ENCODE measurements around the gene CFL2.

CFL2 gene

GRCh38 chr14:34682787-34683321, 31.5 kb downstream of the CFL2 start:
- Histone ChIP-seq H3K27me3 (ENCODE audit: insufficient read depth, insufficient read length) (no peaks in the 10 kb centered on the region), H3K9ac (ENCODE audit: insufficient read length, low read depth) (no peak overlapping the region), H3K36me3 (ENCODE audit: insufficient read depth, insufficient read length, low read length) (no peaks in the 10 kb centered on the region), H3K9me3 (ENCODE audit: insufficient read depth, low read length) (no peaks in the 10 kb centered on the region), H3K4me1 (ENCODE audit: insufficient read depth, insufficient read length) (peaks cover 3% of the 10 kb centered on the region), H3K4me3 (ENCODE audit: insufficient read length, low read depth) (no peak overlapping the region)
- no peak for DNase-seq (ENCODE audit: low read depth, low spot score)
- TF ChIP-seq ZNF274 (IDR thresholded peaks at IDR 0.05; ENCODE audit: low read depth, low read length) (no peak), SUZ12 (IDR thresholded peaks at IDR 0.05; ENCODE audit: extremely low read depth, insufficient read depth, insufficient read length) (no peak)

- Histone ChIP-seq H3K9me3 (ENCODE audit: insufficient read depth, low read length) (no peaks in the 10 kb centered on the region), H3K36me3 (ENCODE audit: insufficient read depth, insufficient read length, low read length) (no peaks in the 10 kb centered on the region), H3K9ac (ENCODE audit: insufficient read length, low read depth) (no peak overlapping the region), H3K4me3 (ENCODE audit: insufficient read length, low read depth) (no peak overlapping the region), H3K27me3 (ENCODE audit: insufficient read depth, insufficient read length) (no peaks in the 10 kb centered on the region), H3K4me1 (ENCODE audit: insufficient read depth, insufficient read length) (peaks cover 5% of the 10 kb centered on the region)
- no peak for DNase-seq (ENCODE audit: low read depth, low spot score)
- no peak for TF ChIP-seq ZNF274 (IDR thresholded peaks at IDR 0.05; ENCODE audit: low read depth, low read length)
Observed at GRCh38 chr14:34680806-34681479, 33.5 kb downstream of the CFL2 start.

DNA sequence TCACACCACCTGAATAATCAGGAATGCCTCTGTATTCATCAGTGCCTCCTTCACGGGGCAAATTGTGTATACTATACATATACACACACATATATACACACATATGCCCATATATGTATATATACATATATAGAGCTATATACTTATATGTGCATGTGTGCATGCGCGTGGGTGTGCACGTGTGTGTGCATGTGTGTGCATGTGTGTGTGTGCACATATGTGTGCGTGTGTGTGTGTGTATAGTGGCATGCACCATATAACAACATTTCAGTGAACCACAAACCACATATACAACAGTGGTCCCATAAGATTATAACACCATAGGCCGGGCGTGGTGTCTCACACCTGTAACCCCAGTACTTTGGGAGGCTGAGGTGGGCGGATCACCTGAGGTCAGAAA, 35.7 kb downstream of the CFL2 start:
- no peak overlapping the region for H3K9ac ChIP-seq (ENCODE audit: insufficient read length, low read depth)
- TF ChIP-seq SUZ12 (IDR thresholded peaks at IDR 0.05; ENCODE audit: extremely low read depth, insufficient read depth, insufficient read length): no peak
- TF ChIP-seq YY1 (IDR thresholded peaks at IDR 0.05; ENCODE audit: insufficient read depth, insufficient read length): no peak
- no peak for TF ChIP-seq ZNF274 (IDR thresholded peaks at IDR 0.05; ENCODE audit: low read depth, low read length)
- no peak overlapping the region for H3K4me3 ChIP-seq (ENCODE audit: insufficient read length, low read depth)
- peaks cover 2% of the 10 kb centered on the region for H3K4me1 ChIP-seq (ENCODE audit: insufficient read depth, insufficient read length)
- H3K36me3 ChIP-seq (ENCODE audit: insufficient read depth, insufficient read length, low read length): no peaks in the 10 kb centered on the region
- no peaks in the 10 kb centered on the region for H3K9me3 ChIP-seq (ENCODE audit: insufficient read depth, low read length)
- DNase-seq (ENCODE audit: low read depth, low spot score): no peak
- no peaks in the 10 kb centered on the region for H3K27me3 ChIP-seq (ENCODE audit: insufficient read depth, insufficient read length)

GRCh38 chr14:34678306-34678705, 36.1 kb downstream of the CFL2 start:
- Histone ChIP-seq H3K9me3 (ENCODE audit: insufficient read depth, low read length) (no peaks in the 10 kb centered on the region), H3K4me1 (ENCODE audit: insufficient read depth, insufficient read length) (peaks cover 2% of the 10 kb centered on the region), H3K36me3 (ENCODE audit: insufficient read depth, insufficient read length, low read length) (no peaks in the 10 kb centered on the region), H3K9ac (ENCODE audit: insufficient read length, low read depth) (no peak overlapping the region), H3K27me3 (ENCODE audit: insufficient read depth, insufficient read length) (no peaks in the 10 kb centered on the region), H3K4me3 (ENCODE audit: insufficient read length, low read depth) (no peak overlapping the region)
- no peak for DNase-seq (ENCODE audit: low read depth, low spot score)
- no peak for TF ChIP-seq SUZ12 (IDR thresholded peaks at IDR 0.05; ENCODE audit: extremely low read depth, insufficient read depth, insufficient read length)
- TF ChIP-seq ZNF274 (IDR thresholded peaks at IDR 0.05; ENCODE audit: low read depth, low read length): no peak
- no peak for TF ChIP-seq YY1 (IDR thresholded peaks at IDR 0.05; ENCODE audit: insufficient read depth, insufficient read length)

DNA sequence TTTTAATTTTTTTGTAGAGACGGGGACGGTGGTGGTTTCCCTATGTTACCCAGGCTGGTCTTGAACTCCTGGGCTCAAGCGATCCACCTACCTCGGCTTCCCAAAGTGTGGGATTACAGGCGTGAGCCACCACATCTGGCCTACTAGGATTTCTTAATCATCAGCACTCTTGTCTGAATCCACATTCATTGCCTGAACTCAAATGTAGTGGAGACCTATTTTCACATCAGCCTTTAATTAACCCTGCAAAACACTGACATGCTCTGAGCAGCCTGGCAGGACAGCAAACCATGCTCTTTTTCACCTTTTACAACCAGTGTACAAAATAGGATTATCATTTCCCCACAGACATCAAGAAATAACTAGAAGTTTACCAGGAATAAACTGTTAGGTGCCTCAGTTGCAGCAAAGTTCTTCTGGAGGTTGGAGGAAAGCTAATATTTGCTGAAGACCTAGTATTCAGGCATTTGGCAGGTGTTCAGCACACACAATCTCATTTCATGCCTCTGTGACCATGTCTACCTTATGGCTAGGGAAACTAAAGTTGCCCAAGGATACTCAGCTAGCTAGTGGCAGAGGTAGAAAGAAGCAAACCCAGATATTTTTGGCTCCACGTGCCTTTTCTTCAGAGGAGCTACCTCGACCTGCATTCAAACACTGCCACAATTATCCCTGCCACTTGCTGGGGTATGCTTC, 37.7 kb downstream of the CFL2 start:
- no peaks in the 10 kb centered on the region for H3K9me3 ChIP-seq (ENCODE audit: insufficient read depth, low read length)
- DNase-seq (ENCODE audit: low read depth, low spot score): no peak
- TF ChIP-seq YY1 (IDR thresholded peaks at IDR 0.05; ENCODE audit: insufficient read depth, insufficient read length) (no peak), SUZ12 (IDR thresholded peaks at IDR 0.05; ENCODE audit: extremely low read depth, insufficient read depth, insufficient read length) (no peak), ZNF274 (IDR thresholded peaks at IDR 0.05; ENCODE audit: low read depth, low read length) (no peak)
- H3K27me3 ChIP-seq (ENCODE audit: insufficient read depth, insufficient read length): no peaks in the 10 kb centered on the region
- H3K4me3 ChIP-seq (ENCODE audit: insufficient read length, low read depth): no peak overlapping the region
- H3K36me3 ChIP-seq (ENCODE audit: insufficient read depth, insufficient read length, low read length): no peaks in the 10 kb centered on the region
- H3K4me1 ChIP-seq (ENCODE audit: insufficient read depth, insufficient read length): peaks cover 2% of the 10 kb centered on the region
- peak overlapping the region; percentile 21 for H3K9ac ChIP-seq (ENCODE audit: insufficient read length, low read depth)

DNA sequence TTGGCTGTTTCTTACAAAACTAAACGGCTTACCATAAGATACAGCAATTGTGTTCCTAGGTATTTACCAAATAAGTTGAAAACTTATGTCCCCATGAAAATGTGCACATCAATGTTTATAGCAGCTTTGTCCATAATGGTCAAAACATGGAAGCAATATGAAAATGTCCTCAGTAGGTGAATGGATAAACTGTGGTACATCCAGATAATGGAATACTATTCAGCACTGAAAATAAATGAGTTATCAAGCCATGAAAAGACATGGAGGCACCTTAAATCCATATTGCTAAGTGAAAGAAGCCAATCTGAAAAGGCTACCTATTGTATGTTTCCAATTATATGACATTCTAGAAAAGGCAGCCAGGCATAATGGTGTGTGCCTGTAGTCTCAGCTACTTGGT, 40.7 kb downstream of the CFL2 start:
- no peaks in the 10 kb centered on the region for H3K9me3 ChIP-seq (ENCODE audit: insufficient read depth, low read length)
- H3K4me3 ChIP-seq (ENCODE audit: insufficient read length, low read depth): no peak overlapping the region
- no peaks in the 10 kb centered on the region for H3K36me3 ChIP-seq (ENCODE audit: insufficient read depth, insufficient read length, low read length)
- H3K27me3 ChIP-seq (ENCODE audit: insufficient read depth, insufficient read length): no peaks in the 10 kb centered on the region
- DNase-seq (ENCODE audit: low read depth, low spot score): no peak
- no peak overlapping the region for H3K9ac ChIP-seq (ENCODE audit: insufficient read length, low read depth)
- H3K4me1 ChIP-seq (ENCODE audit: insufficient read depth, insufficient read length): peaks cover 2% of the 10 kb centered on the region
- TF ChIP-seq YY1 (IDR thresholded peaks at IDR 0.05; ENCODE audit: insufficient read depth, insufficient read length) (no peak), ZNF274 (IDR thresholded peaks at IDR 0.05; ENCODE audit: low read depth, low read length) (no peak), SUZ12 (IDR thresholded peaks at IDR 0.05; ENCODE audit: extremely low read depth, insufficient read depth, insufficient read length) (no peak)

- no peaks in the 10 kb centered on the region for H3K36me3 ChIP-seq (ENCODE audit: insufficient read depth, insufficient read length, low read length)
- H3K9ac ChIP-seq (ENCODE audit: insufficient read length, low read depth): no peak overlapping the region
- no peaks in the 10 kb centered on the region for H3K4me1 ChIP-seq (ENCODE audit: insufficient read depth, insufficient read length)
- TF ChIP-seq SUZ12 (IDR thresholded peaks at IDR 0.05; ENCODE audit: extremely low read depth, insufficient read depth, insufficient read length) (no peak), ZNF274 (IDR thresholded peaks at IDR 0.05; ENCODE audit: low read depth, low read length) (no peak), YY1 (IDR thresholded peaks at IDR 0.05; ENCODE audit: insufficient read depth, insufficient read length) (no peak)
- no peaks in the 10 kb centered on the region for H3K27me3 ChIP-seq (ENCODE audit: insufficient read depth, insufficient read length)
- no peaks in the 10 kb centered on the region for H3K9me3 ChIP-seq (ENCODE audit: insufficient read depth, low read length)
- H3K4me3 ChIP-seq (ENCODE audit: insufficient read length, low read depth): no peak overlapping the region
- no peak for DNase-seq (ENCODE audit: low read depth, low spot score)
Observed at GRCh38 chr14:34671716-34672115, 42.7 kb downstream of the CFL2 start.

All from NT2/D1 (cell line).